ENCODE measurements around the gene BRD9.
"Not testable (repeated sequence)": the region's sequence is repeated elsewhere in the genome, so short reads cannot be mapped to it uniquely, and the experiment has no call there.

Gene BRD9

GRCh38 chr5:923281-923873, 30.8 kb upstream of the BRD9 start:
- DNase-seq (ENCODE audit: insufficient read length, low spot score) (peak; percentile 95), FAIRE-seq (peak; percentile 86)

GRCh38 chr5:922436-923280, 30.1 kb upstream of the BRD9 start:
- FAIRE-seq (no peak), DNase-seq (ENCODE audit: insufficient read length, low spot score) (no peak)

GRCh38 chr5:921456-922435, 29.1 kb upstream of the BRD9 start:
- FAIRE-seq: no peak
- DNase-seq (ENCODE audit: insufficient read length, low spot score): no peak

DNA sequence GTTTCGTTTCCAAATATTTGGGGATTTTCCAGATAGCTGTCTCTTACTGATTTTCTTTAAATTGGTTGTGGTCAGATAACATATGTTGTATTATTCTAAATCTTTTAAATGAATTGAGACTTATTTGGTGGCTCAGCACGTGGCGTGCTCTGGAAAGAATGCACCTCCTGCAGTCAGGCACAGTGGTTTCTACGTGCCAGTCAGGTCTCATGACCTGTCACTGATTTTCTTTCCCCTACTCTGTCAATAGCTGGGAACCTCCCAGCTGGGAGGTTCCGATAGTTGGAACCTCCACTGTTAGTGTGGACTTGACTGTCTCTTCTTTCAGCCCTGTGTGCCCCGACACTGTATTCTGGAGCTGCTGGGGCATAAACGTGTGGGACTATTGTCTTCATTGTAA, 27.7 kb upstream of the BRD9 start:
- DNase-seq (ENCODE audit: insufficient read length, low spot score) (no peak), FAIRE-seq (no peak)

DNA sequence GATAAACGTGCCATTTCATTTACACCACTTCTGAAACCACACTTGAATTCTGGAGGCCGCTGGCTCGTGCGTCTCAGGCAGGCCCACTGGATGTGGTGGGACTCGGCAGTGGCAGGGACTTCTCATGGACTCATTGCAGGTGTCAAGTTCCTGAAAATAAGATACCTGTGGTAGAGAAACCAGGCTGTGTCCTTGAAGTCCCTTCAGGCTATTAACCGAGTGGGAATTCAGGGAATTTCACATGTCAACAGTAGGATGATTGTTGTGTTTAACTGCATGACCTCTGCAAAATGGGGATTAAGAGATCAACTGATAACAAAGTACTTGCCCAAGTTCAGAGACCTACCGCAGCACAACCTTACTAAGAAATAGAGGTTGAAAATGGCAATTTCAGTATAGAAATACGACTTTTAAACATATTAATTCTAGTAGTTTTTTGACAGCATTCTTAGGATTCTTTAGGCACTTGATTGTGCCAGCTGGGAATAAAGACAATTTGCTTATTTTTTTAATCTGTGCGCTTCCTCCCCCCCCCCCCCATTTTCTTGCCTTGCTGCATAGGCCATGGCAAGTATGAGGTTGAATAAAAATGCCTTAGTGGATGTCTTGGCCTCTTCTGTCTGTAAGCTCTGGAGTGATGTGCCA, 26.9 kb upstream of the BRD9 start:
- DNase-seq (ENCODE audit: insufficient read length, low spot score): no peak
- no peak for FAIRE-seq

DNA sequence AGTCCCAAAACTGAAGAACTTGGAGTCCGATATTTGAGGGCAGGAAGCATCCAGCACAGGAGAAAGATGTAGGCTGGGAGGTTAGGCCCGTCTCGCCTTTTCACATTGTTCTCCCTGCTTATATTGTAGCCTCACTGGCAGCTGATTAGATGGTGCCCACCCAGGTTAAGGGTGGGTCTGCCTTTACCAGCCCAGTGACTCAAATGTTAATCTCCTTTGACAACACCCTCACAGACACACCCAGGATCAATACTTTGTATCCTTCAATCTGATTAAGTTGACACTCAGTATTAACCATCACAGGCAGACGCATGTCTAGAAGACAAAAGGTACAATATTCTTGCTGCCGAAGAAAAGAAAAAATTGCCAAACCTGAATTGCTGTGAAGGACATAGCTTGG, 26.1 kb upstream of the BRD9 start:
- not testable (repeated sequence) for FAIRE-seq; DNase-seq (ENCODE audit: insufficient read length, low spot score)

DNA sequence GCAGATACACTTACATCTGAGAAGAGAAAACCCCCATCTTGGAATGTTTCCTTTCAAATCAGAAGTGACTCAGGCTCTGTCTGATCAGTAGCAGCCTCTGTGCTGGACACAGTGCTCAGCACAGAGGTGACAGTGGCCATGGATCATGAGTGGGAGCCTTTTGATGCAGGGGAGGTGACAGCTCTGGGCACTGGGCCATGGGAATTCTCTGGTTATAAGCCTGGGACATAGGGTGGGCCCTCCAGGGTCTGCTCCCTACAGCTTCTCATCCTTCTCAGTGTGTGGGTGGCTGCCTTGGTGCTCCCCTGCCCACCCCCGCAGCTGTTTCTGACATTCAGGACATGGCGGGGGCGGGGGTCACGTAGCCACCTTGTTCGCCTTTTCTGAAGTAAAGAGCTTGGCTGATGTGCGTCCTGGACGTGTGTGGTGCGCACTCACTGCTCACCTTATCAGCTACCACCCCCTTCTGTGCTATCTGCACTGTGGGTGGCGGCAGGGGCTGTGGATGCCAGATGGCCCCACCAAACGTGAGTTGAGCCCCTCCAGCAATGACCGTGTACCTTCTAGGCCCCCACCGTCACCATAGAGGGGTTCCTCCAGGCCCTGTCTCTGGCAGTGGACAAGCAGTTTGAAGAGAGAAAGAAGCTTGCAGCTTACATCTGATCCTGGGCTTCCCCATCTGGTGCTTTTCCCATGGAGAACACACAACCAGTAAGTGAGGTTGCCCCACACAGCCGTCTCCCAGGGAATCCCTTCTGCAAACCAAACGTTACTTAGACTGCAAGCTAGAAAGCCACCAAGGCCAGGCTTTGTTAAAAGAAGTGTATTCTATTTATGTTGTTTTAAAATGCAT, 24.1 kb upstream of the BRD9 start:
- FAIRE-seq (no peak), DNase-seq (ENCODE audit: insufficient read length, low spot score) (no peak)

DNA sequence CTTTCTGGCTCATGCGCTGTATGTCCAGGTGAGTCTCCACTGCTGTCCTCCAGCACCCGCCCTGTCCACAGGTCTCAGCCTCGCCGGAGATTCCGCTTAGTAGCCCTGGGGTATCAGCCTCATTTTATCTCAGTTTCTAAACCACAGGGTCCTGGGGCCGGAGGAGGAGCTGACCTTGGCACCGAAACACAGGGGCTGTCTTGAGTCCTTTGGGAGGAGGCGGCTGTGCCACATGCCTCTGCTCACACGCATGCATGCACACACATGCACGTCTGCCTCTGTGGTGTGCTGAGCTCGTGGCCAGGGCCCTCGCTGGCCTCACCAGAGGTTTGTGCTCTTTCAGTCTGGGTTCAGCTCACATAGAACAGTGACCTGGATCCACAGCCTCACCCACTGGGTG, 23.3 kb upstream of the BRD9 start:
- FAIRE-seq (no peak), DNase-seq (ENCODE audit: insufficient read length, low spot score) (no peak)

- not testable (repeated sequence) for DNase-seq (ENCODE audit: insufficient read length, low spot score); FAIRE-seq
Measured at GRCh38 chr5:915346-915745, 22.7 kb upstream of the BRD9 start.

- FAIRE-seq: no peak
- no peak for DNase-seq (ENCODE audit: insufficient read length, low spot score)
Measured at GRCh38 chr5:914612-915011, 22.0 kb upstream of the BRD9 start.

- FAIRE-seq (peak; percentile 67), DNase-seq (ENCODE audit: insufficient read length, low spot score) (no peak)
Measured at GRCh38 chr5:914174-914573, 21.6 kb upstream of the BRD9 start.

GRCh38 chr5:912280-913091, 19.9 kb upstream of the BRD9 start:
- FAIRE-seq (peak; percentile 100), DNase-seq (ENCODE audit: insufficient read length, low spot score) (peak; percentile 78)

- FAIRE-seq (peak; percentile 57), DNase-seq (ENCODE audit: insufficient read length, low spot score) (no peak)
Measured at GRCh38 chr5:911601-912000, 19.0 kb upstream of the BRD9 start.

GRCh38 chr5:910769-911160, 18.2 kb upstream of the BRD9 start:
- FAIRE-seq: no peak
- DNase-seq (ENCODE audit: insufficient read length, low spot score): no peak

DNA sequence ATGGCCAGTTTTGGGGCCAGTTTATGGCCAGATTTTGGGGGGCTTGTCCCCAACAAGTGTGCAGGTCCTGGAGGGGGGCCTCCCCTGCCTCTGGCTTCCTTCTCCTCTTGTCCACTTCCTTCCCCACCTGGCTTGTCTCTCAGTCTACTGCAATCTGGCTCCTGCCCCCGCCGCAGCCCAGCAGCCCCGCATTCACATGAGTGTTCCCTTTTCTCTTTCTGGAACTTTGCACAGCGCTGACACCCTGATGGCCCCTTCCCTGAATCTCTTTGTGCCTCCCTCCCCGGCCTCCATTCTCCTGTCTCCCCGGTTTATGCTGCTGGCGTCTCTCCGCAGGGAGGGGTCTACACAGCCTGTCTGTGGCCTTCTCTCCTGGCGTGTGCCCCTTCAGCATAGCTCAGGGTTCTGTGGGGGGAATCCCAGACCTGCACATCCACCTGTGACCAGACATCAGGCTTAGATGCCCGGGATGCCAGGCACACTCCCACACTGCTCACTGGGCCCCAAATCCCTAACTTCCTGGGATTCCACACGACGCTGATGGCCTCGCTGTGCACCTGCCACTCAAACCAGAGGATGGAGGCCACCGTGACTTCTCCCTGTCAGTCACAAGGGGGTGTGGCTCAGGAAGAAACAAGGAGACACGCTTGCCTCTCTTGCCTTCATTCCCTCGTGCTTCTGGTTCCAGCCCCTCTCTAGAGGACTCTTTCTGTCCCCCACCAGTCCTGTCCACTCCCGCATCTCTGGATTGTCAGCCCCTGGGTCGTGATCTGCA, 17.6 kb upstream of the BRD9 start:
- FAIRE-seq (no peak), DNase-seq (ENCODE audit: insufficient read length, low spot score) (no peak)

DNA sequence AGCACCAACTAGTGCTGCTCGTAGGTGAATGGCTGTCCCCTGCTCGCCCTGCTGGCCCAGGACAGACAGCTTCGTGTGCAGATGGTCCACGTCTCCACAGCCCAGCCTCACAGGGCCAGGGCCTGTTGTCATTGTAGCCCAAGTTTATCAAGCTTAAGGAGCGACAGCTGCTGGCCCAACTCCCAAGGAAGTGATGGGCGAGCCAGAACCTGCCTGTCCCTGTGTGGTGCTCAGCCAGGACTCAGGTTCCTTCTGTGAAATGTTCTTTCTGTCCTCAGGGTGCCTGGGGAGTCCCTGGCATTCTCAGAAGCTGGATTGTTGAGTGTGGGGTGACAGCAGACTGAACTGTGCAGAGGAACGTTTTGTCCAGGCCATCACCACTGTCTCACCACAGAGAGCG, 16.5 kb upstream of the BRD9 start:
- no peak for FAIRE-seq
- no peak for DNase-seq (ENCODE audit: insufficient read length, low spot score)

- DNase-seq (ENCODE audit: insufficient read length, low spot score) (no peak), FAIRE-seq (peak; percentile 48)
Measured at GRCh38 chr5:908172-908571, 15.6 kb upstream of the BRD9 start.

GRCh38 chr5:907366-907910, 14.8 kb upstream of the BRD9 start:
- FAIRE-seq: peak; percentile 28
- DNase-seq (ENCODE audit: insufficient read length, low spot score): no peak
